ENCODE data around the gene SH3RF3.

SH3RF3 gene

GRCh38 chr2:109513749-109514588, 385.0 kb downstream of the SH3RF3 start:
- peak; percentile 81 for DNase-seq

GRCh38 chr2:109514857-109515256, 385.9 kb downstream of the SH3RF3 start:
- no peak for DNase-seq

- DNase-seq: peak; percentile 34
Observed at GRCh38 chr2:109516445-109517117, 387.6 kb downstream of the SH3RF3 start.

- no peak for DNase-seq
Observed at GRCh38 chr2:109517118-109517889, 388.3 kb downstream of the SH3RF3 start.

GRCh38 chr2:109519513-109519912, 390.5 kb downstream of the SH3RF3 start:
- no peak for DNase-seq

GRCh38 chr2:109521233-109522062, 392.4 kb downstream of the SH3RF3 start:
- DNase-seq: no peak

GRCh38 chr2:109522063-109522374, 393.0 kb downstream of the SH3RF3 start:
- DNase-seq: no peak

- DNase-seq: no peak
Observed at GRCh38 chr2:109523121-109523520, 394.1 kb downstream of the SH3RF3 start.

- DNase-seq: no peak
Observed at GRCh38 chr2:109523536-109524361, 394.7 kb downstream of the SH3RF3 start.

- no peak for DNase-seq
Observed at GRCh38 chr2:109525836-109526235, 396.8 kb downstream of the SH3RF3 start.

GRCh38 chr2:109526442-109526970, 397.5 kb downstream of the SH3RF3 start:
- no peak for DNase-seq

- DNase-seq: no peak
Observed at GRCh38 chr2:109527079-109527478, 398.1 kb downstream of the SH3RF3 start.

GRCh38 chr2:109527846-109528705, 399.1 kb downstream of the SH3RF3 start:
- no peak for DNase-seq

- DNase-seq: no peak
Observed at GRCh38 chr2:109528811-109529501, 400.0 kb downstream of the SH3RF3 start.

GRCh38 chr2:109529532-109530449, 400.8 kb downstream of the SH3RF3 start:
- DNase-seq: no peak

- DNase-seq: no peak
Observed at GRCh38 chr2:109530712-109531111, 401.7 kb downstream of the SH3RF3 start.

- DNase-seq: no peak
Observed at GRCh38 chr2:109531221-109531620, 402.2 kb downstream of the SH3RF3 start.

GRCh38 chr2:109531896-109532727, 403.1 kb downstream of the SH3RF3 start:
- DNase-seq: no peak
